ENCODE data around the gene OMD.
"Not testable (repeated sequence)": the region's sequence is repeated elsewhere in the genome, so short reads cannot be mapped to it uniquely, and the experiment has no call there.

OMD gene, protein sequence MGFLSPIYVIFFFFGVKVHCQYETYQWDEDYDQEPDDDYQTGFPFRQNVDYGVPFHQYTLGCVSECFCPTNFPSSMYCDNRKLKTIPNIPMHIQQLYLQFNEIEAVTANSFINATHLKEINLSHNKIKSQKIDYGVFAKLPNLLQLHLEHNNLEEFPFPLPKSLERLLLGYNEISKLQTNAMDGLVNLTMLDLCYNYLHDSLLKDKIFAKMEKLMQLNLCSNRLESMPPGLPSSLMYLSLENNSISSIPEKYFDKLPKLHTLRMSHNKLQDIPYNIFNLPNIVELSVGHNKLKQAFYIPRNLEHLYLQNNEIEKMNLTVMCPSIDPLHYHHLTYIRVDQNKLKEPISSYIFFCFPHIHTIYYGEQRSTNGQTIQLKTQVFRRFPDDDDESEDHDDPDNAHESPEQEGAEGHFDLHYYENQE

DNA sequence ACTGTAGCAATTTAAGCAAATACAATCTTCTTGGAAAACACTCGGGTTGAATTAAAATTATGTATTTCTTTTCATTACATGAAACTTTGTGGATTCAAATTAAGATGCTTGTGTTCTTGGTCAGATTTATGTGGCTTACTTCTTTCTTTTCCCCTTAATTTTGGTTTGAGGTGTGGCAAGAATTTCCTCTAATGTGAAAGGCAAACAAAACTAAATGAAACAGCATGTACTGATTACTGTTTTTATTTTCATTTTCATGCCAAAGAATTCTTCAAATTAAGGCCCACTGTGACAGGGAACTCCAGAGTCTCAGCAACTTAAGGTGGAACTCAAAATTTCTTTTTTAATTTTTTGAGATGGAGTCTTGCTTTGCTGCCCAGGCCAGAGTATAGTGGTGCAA is at the start of gene OMD:
Gene OMD, minus strand, starts transcription at position 132 of the 400 bp plus-strand sequence. CDS start 6,913 bp downstream, outside the sequence.
- no peak for DNase-seq

DNA sequence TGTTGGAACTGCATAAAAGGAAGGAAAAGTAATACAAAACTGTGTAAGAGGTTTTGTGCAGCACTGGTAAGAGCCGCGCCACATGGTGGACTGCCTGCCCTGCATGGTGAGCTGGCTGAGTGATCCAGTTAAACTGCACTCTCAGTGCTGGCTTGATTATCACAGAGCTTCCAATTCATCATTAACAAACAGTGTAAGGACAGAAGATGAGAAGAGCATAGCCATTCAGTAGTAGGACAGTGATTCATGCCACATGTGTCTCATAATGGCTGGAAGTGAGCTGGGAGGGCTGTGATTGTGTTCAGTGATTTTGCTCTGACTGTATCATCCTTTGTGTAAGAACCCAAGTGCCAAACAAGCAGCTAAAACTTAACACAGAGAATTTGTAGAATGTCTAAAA is 43.9 kb upstream of the OMD start:
- DNase-seq, result no peak

DNA sequence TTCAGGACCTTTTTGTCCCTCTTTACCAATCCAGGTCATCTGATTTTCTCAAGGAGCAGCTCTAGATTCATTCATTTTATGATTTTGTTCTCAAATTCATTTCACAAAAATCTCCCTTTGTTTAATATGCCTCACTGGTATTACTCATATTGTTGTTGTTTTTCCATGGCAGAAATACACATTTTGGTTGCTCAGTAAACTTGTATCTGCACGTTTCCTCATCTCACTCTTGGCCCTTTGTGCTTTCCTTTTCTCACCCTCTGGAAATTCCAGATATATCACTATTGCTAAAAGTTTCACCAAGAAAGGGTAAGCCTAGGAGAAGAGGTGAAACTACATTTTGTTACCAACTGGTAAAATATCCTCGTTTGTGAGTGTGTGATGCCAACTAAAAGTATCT is 43.2 kb upstream of the OMD start:
- no peak for DNase-seq

DNA sequence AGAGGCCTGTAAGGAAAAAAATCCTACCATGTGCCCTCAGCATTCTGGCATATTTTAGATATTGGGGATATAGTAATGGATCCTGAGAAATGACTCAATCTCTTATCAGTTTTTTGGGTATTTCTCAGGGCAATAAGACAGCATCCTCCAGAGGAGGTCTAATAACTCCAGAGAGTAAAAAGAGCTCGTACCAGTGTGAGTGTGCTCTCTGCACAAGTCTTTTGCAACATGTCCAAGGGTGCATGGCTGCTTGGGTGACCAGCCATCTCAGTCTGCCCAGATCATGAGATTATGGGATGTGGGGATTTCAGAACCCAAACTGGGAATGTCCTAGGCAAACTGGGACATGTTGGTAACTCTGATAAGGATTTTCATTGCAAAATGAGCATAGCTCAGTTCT is 42.8 kb upstream of the OMD start:
- DNase-seq, result no peak

DNA sequence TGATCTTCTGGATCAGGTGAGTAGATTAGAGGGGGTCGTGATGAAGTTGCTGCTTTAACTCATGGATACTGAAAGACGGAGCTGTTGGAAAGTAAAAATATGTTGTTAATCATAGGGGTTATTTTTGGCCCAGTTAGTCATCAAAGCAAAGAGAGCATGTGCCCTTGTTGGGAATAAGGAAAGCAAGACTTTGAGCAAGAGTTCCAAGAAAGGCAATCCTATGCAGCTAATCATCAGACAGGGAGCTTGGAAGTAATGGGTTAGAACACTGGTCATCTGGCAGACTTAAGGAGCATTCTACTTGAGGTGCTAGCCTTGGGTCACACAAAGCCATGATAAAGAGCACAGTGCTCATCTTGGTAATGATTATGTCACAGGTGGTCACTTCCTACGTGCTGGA is 39.7 kb upstream of the OMD start:
- DNase-seq, result no peak

DNA sequence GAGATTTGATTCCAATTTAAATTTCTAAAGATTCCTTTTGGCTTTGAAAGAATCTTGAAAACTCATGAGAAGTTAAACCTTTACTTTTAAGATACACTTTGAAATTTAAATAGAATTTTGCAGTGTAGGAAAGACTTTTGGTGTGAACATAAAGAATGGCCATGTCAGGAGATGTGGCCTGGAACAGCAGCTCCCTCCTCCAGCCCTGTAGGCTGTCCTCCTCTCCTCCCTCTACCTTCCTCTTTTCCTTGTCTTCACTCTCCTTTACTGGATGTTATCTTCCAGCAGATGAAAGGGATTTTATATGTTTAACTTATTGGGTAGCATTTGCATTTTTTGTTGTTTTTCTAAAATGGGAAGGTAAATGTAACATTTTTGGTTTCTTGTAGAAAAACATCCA is 39.1 kb upstream of the OMD start:
- DNase-seq, result no peak

DNA sequence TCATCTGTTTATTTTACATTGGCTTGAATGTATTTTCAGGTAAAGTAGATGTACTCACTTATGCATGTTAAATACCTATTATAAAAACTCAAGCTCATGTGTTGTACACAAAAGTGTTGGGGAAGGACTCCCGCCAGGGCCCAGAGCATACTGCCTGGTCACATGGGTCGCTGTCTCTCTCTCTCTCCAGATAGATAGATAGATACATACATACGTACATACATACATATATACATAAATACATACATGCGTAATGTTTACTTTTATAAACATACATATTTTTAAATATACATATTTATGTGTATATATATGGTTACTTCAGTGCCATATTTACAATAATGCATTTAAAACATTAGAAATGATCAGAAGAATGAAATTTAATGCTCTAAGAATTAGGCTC is 33.3 kb upstream of the OMD start:
- DNase-seq, result no peak

DNA sequence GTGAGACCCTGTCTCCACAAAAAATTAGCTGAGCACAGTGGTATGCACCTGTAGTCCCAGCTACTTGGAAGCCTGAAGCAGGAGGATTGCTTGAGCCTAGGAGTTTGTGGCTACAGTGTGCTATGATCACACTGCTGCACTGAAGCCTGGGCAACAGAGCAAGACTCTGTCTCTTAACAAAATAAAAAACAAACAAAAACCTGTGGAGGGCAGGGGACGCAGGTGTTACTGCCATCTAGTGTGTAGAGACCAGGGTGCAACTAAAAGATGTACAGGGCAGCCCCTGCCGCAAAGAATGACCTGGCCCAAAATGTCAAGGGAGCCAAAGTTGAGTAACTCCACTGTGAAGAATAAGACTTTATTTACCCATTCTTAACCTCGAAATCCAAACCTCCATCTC is 30.9 kb upstream of the OMD start:
- DNase-seq, result no peak

DNA sequence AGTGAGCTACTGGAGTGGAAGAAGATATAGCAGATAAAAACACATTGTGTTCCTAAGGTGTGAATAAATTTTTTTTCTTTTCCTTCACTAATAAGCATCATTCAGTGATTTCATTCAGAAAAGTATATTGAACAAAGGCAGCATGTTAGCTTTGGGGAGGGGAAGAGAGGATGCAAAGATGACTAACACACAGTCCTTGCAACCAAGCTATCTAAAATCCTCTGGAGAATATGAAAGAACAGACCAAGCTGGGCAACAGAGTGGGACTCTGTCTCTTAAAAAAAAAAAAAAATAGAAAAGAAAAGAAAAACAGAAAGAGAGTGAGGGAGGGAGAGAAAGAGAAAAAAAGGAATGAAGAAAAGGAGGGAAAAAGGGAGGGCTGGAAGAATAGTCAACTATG is 22.3 kb upstream of the OMD start:
- no peak for DNase-seq

DNA sequence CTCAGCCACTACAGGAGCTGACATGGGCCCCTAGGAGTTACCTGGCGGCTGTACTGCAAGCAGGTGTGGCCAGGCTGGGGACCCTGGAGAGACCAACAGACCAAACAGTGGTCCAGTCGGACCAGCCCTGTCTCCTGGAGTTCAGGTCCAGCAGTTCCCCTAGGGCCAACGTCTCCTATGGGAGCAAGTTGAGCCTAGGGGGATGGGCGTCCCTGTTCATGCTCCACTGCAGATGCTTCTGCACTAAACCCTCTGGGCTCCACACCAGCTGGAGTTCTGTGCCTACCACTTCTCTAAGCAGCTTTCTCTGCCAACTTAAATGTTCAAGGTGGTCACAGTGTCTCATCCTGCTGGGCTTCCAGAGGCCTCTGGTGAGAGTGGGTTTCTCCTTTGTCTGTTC is 20.6 kb upstream of the OMD start:
- DNase-seq, result no peak

DNA sequence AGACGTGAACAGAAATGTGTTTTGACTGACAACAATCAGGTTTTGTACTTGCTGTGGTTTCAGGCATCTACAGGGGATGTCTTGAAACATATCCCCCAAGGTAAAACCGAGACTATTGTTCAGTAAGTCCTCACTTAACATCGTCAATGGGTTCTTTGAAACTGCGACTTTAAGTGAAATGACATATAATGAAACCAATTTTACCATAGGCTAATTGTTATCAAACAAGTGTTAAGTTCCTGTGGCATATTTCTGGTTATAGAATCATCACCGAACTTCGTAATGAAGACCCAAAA is 16.4 kb upstream of the OMD start:
- DNase-seq, result no peak

DNA sequence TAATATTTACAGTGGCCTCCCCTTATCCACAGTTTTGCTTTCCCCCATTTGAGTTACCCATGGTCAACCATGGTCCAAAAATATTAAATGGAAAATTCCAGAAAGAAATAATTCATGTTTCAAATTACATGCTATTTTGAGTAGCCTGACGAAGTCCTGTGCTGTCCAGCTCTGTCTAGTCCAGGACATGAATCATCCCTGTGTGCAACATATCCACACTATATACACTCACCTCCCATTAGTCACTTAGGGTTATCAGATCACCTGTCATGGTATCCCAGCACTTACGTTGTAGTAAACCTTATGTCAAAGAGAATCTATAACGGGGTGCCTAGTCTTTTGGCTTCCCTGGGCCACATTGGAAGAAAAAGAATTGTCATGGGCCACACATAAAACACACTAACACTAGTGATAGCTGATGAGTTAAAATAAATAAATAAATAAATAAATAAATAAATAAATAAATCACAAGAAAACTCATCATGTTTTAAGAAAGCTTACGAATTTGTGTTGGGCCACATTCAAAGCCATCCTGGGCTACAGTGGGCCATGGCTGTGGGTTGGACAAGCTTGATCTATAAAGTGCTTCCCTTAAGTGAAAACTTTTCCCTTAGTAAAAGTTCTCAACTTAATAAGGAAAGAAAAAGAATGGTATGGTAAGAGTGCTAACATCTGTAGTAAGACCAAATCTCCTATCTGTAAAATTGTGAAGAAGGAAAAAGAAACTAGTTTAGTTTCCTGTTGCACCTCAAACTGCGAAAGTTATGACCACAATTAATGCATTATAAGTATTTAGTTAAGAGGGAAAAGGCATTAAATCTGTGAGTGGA is 15.9 kb upstream of the OMD start:
- DNase-seq, result no peak

DNA sequence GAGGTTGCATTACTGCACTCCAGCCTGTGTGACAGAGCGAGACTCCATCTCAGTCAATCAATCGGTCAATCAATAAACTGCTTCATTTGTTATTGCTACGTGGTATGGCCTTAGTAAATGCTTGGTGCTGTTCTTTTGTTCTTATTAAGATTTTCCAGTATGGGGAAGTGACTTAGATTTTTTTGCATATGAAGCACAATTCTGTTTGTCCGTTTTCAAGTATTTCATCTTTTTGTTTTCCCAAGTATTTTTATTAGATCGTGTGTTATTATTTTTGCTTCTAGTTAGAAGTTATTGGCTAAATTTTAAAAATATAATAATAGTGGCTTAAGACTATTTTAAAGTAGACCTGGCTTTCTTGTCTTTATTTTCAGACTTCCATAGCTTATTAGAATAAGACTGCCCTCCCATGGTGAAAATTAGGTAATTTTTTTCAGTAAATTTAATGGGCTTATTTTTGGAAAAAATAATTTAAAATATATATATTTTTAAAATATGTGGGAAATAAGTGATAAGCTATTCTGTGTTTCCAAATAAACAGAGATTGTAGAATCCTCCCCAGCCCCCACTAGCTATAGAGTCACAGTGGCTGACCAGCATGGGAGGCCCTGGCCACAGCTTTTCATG is 14.7 kb upstream of the OMD start:
- no peak for DNase-seq

DNA sequence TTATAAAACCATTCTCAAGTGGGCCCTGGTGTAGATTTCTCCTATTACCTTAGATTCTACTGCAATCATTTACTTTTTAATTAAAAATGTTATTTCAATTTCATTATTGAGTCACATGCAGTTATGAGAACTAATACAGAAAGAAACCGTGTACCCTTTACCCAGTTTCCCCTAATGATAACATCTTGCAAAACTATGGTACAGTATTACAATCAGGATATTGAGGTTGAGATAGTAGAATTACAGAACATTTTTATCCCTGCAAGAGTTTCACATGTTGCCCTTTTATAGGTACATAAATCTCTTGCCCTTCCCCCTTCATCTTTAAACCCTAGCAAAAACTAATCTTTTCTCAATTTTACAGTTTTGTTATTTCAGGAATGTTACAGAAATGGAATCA is 11.0 kb upstream of the OMD start:
- no peak for DNase-seq

DNA sequence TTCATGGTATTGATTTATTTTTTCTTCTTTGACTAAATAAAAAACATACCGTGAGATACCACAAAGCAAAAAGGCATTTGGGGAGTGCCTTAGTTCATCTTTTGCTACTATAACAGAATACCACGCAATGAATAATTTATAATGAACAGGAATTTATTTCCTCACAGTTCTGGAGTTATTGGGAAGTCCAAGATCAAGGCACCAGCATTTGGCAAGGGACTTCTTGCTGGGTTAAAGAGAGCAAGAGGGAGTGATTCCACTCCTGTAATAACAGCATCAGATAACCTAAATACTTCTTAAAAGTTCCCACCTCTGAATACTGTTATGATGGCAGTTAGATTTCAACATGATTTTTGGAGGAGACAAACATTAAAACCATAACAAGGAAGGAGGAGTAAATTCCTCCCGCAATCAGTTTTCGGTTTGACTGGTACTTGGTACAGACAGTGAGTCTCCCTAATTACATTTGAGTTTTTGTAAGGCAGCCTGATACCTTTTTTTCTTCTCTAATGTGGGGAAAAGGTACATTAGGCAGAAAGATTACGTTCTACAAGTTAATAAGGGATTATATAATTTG is 8.8 kb upstream of the OMD start:
- no peak for DNase-seq

DNA sequence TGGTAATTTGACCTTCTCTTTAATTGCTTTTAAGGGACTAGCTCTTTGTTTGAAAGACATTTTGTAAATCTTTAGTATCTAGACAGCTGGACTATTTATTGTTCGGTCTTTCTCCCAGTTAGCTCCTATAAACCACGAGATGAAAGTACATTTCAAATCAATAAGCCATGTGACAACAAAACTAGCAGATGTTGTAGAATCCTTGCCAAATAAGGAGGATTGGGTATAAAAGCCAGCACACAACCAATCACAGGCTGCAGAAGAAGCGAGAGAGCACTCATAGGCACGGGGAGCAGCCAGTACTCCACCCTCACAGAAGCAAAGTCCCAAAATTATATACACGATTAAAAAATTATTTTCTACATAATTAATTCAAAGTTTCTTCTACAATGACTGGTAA is 8.1 kb upstream of the OMD start:
- DNase-seq, result no peak

DNA sequence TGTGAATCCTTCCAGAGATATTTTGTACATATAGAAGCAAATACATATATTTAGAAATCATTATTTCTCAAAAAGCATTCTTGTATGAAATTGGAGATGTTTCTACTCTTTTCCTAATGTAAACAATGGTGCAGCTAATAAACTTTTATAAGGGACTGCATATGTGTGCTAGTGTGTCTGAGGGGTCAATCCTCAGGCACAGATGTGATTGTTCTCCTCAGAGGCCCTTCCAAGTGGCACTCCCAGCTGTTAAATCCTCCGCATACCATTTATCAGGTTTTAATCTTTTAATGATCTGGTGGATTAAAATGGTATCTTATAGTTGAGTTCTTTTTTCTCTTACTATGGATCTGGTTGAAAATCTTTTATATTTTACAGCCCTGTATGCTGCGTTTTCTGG is 5.6 kb upstream of the OMD start:
- no peak for DNase-seq

DNA sequence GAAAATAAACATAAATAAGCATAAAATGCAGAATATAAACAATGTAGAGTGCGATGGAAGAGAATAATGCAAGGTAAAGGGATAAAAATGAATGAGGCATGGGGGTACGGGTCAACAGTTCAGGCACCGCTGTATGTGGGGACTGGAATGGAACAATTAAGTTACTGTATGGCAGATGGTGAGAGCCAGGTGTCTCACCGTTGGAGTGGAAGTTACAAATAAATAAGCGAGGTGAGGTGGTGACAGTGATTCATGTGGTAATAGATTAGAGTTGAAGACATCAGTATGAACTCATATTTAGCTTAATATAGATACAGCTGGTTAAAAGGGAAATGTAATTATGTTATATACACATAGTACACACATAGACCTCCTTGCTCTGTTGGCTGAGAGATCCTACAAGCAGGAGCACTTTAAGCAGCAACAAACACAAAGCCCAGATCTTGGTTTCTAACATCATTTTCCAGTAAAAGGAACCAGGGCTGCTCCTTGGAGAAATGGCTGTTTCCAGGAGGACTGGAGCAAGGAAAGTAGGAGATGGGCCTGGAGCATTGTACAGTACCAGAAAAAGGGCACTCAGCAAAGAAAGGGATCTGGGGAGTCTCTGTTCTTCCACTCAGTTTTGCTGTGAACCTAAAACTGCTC is 2.4 kb upstream of the OMD start:
- DNase-seq, result no peak

DNA sequence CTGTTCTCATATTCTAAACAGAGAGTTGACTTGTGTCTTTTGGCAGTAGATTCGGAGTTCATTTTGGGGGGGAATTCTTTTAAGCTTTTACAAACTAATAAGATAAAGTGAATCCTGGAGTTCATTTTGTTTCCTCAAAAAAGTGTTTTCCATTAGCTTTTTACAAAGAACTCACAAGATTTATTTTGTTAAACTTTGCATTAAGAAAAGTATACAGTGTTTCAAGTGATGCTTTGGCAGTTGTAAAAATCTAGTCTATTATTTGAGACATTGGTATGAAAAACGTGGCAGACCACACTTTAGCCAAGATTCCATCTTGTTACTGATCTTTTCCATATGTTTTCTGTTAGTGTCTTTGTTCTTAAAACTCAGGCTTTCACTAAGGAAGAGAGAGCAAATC is 1.2 kb upstream of the OMD start:
- no peak for DNase-seq

DNA sequence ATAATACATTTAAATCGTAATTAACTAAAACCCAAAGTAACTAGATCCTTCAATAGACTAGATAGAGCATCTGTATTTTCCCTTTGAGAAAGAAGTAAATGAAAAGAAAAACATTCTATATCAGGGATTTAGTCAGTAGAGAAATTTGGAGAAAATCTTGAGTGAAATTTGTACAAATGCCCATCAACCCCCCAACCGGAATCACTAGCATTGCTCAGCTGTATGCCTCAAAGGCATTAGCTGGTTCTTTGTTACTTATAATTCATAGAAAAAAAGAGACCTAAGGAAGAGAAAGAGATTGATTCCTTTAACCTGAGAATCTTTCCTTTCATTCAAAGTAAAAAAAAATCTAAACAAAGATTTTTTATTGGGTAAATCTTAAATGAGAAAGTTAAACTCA is 659 bp downstream of the OMD start:
- no peak for DNase-seq

DNA sequence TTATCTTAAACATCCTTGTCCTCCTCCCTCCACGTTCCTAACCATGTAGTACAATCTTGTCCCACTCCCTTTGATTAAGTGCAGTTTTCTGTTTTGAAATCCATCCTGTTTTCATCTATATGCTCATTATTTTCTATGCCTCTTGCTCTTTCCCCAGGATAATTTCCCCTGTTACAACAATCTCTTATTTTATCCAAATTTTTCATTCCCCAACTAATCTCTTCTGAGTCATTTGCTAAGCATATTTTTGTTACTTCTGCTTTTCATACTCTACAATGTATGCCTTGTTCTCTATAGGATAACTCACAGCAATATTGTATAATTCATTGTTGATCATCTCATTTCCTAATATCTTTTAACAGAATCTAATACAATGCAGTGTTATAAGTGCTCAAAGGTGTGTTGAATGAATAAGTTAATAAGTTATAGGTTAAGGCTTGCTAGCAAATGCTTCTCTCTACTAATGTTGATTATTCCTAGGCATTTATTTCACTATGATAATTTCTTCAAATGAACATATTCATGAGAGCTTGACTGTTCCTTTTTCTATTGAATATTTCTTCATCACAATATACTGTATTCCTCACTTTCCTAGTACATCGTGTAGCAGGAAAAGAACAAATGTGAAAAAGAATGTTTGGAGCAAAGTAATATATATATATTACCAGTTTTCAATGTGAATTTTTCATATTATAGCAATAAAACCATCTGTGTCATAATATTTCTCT is 1.5 kb downstream of the OMD start:
- no peak for DNase-seq

DNA sequence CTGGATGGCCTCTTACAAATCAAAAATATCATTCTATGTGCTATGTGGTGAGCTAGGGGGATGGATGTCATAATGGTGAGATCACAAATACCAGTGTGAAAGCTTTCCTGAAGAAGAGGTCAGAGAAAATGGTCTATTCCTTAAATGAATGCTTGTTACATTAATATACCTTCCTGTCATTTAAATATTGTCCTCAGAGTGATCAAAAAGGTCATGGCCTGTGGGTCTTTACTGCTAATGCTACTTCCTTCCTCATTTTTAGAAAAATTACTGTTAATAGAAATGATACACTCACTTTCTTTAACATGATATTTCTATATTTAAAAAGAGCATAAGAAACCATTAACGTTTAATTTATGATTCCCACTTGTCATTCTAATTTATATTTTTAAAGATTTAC is 9.7 kb downstream of the OMD start:
- DNase-seq, result no peak

DNA sequence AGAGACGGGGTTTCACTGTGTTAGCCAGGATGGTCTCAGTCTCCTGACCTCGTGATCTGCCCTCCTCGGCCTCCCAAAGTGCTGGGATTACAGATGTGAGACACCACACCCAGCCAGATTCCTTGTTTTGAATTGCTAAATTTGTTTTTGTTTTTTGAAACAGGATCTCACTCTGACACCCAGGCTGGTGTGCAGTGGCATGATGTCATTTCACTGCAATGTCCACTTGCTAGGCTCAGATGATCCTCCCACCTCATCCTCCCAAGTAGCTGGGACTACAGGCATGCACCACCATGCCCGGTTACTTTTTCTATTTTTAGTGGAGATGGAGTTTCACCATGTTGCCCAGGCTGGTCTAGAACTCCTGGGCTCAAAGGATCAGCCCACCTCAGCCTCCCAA is 13.1 kb downstream of the OMD start:
- not testable (repeated sequence) for DNase-seq

All from CD4-positive, alpha-beta T cell treated with Interleukin-17A for 4 hours (primary cell).